Heart right ventricle (tissue), 16 donors: Measurements from ENCODE around the gene UCKL1. TPM values are rescaled to one million over a fixed set of nuclear protein-coding genes. Genes with fewer than 3 reads are reported as not detected.

ENCODE experiments used
- ATAC-seq, 8 donors: fragments of 200-7000 bp; cut with Tn5 transposase; one replicate each; pipeline ENCODE4 v1.9.1; 2020; ENCODE audit warnings: mild to moderate bottlenecking in 8 of 8, moderate library complexity in 8 of 8, moderate number of reproducible peaks in 1 of 8
- DNase-seq, 2 donors: peaks; one replicate each; pipeline ENCODE4 v3.0.0-alpha.2; 2020
- H3K27ac ChIP-seq, 10 donors: fragments of 200-600 bp; sonication (generic) in 2 of 10; one replicate each; pipeline versions ENCODE4 v1.5.0 to v1.8.0; 2020 to 2022; ENCODE audit warnings: mild to moderate bottlenecking in 3 of 10
- H3K27me3 ChIP-seq, 7 donors: fragments of 200-600 bp; one replicate each; pipeline ENCODE4 v1.8.0; 2021 to 2022; ENCODE audit warnings: mild to moderate bottlenecking in 2 of 7
- H3K36me3 ChIP-seq, 9 donors: fragments of 200-600 bp; sonication (generic) in 1 of 9; one replicate each; pipeline versions ENCODE4 v1.5.0 to v1.8.0; 2020 to 2022; ENCODE audit warnings: mild to moderate bottlenecking in 2 of 9
- H3K4me1 ChIP-seq, 9 donors: fragments of 200-600 bp; sonication (generic) in 1 of 9; one replicate each; pipeline versions ENCODE4 v1.5.0 to v1.8.0; 2020 to 2022; ENCODE audit warnings: mild to moderate bottlenecking in 4 of 9
- H3K4me3 ChIP-seq, 10 donors: fragments of 200-600 bp; sonication (generic) in 2 of 10; one replicate each; pipeline versions ENCODE4 v1.5.0 to v1.8.0; 2020 to 2022; ENCODE audit warnings: mild to moderate bottlenecking in 7 of 10, moderate library complexity in 2 of 10
- H3K9me3 ChIP-seq, 11 donors: fragments of 200-600 bp in 10 of 11; sonication (generic) in 2 of 11; one replicate each; pipeline versions ENCODE4 v1.5.0 to v1.8.0; 2013 to 2022; ENCODE audit warnings: mild to moderate bottlenecking in 2 of 11, control low read depth in 1 of 11, moderate library complexity in 1 of 11
- CTCF ChIP-seq, 9 donors: fragments of 200-600 bp; sonication (generic) in 2 of 9; IDR thresholded peaks; one replicate each; pipeline versions ENCODE4 v1.5.0 to v1.8.0; 2021 to 2022; ENCODE audit warnings: antibody characterized with exemption in 9 of 9, mild to moderate bottlenecking in 5 of 9, moderate library complexity in 1 of 9
- WGBS, 2 donors: extraction: QIAGEN DNeasy Blood & Tissue Kit; methylation state at CpG; one replicate each; pipeline ENCODE4 v1.1.7; 2013; ENCODE audit warnings: inconsistent platforms in 1 of 2; 5-methylcytosine and 5-hydroxymethylcytosine counted together
- intact Hi-C, 10 donors: fragments of 100-400 bp; cut with DNase I; formaldehyde crosslinking; loops; one replicate each; pipeline versions ENCODE4 v1.11.1 to v1.14.2; 2022
- polyA plus RNA-seq, 2 donors: library from polyadenylated mRNA; stranded (reverse); fragments of 200-250 nt; gene quantifications; one replicate each; pipeline ENCODE4 v1.2.3, GENCODE V29; 2013
- total RNA-seq, 10 donors: library from RNA; stranded (reverse); fragmentation: NEBNext Ultra II Directional in 3 of 10; extraction: Animal tissue kit (Norgen Biotek cat#: 25700) in 3 of 10; gene quantifications; one replicate each; pipeline versions ENCODE4 v1.2.1 to v1.2.4, GENCODE V29; 2021 to 2023
- donor health status: Arrhythmogenic right ventricular cardiomyopathy.
- donor health status: ischemic (EF 13 %, LVEDD 7.1; RV severe dilation, severe dysfunction).
- donor health status: healthy with polysubstance abuse.
- donor health status: DM: no; HTN: yes; CAD: no.
- donor health status: DM: no; HTN: no; CAD: no.
- donor health status: ischemic (EF 25% LVEDD 6.9; RV normal size, moderate dysfunction).
- donor health status: ischemic (EF 25% LVEDD 5.7; RV mildly dilated, moderate dysfunction).
- donor health status: healthy.
- donor health status: DM: yes; HTN: yes; CAD: no.
- donor health status: Ischemic cardiomyopathy.
- donor health status: ischemic (EF 35%, LVEDD 5.7; RV mildly dilated, moderate dysfunction).
- donor health status: nonischemic (EF 11% LVEDD 7.7; RV severe dilation, severe dysfunction).
- donor health status: DM: yes; HTN: yes; CAD: no.
- donor health status: PGD.
- donor health status: ischemic (EF 29% LVEDD 5.4; RV normal size, mild dysfunction).
- donor health status: nonischemic (EF 23%, LVEDD 6.1; RV moderate dilation, normal function).

Gene UCKL1
- total and polyA plus RNA-seq, 12 donors = 27.3 to 130 (median 40.3) TPM

DNA sequence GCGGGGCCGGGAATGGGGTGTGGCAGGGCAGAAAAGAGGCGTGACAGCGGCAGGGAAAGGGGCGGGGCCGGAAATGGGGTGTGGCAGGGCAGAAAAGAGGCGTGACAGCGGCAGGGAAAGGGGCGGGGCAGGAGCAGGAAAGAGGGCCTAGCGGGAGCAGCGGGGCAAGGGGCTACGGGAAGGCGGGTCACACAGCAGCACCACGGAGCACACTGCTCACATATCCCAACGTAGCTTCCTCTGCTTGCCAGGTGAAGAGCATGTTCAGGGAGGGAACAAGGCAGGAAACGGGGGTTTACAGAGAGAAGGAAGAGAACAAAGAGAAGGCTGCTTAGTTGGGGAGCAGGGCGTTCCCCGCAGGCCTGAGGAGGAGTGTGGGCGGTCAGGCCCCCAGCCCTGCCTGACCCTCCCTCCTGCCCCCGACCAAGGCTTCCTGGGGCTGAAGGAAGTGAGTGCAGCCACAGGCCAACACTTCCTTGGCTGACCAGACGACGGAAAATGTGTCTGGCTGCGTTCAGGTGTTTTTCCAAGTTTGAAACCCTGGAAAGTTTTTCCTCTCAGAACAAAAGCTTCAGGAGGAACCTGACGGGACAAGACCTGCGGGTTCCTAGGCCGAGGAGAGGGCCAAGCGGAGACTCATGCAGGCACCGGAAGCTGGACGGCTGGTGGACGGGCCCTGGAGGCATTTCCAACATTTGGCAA is 13.8 kb downstream of the UCKL1 start:
- Histone ChIP-seq H3K4me1 (peaks cover 16 to 51% (median 39%) of the 10 kb centered on the region in 9 donors), H3K27me3 (no peaks in the 10 kb centered on the region), H3K27ac (peak overlapping the region; percentile 27 to 84 (median 70)), H3K9me3 (no peaks in the 10 kb centered on the region), H3K36me3 (peaks cover 0 to 85% (median 54%) of the 10 kb centered on the region in 9 donors), H3K4me3 (no peak overlapping the region)
- WGBS, 2 donors = 50 to 51% methylated on average over 30 of the region's 30 CpGs
- peak in 1 of 2 donors; percentile 35 for DNase-seq
- ATAC-seq = peak in 5 of 8 donors; percentile 18 to 55 (median 41)
- TF ChIP-seq CTCF (IDR thresholded peaks at IDR 0.05) = no peak
- intact Hi-C loops = no loop called here

GRCh38 chr20:63941282-63942081 is 14.7 kb downstream of the UCKL1 start:
- ATAC-seq (peak in 5 of 8 donors; percentile 2 to 23 (median 18)), DNase-seq (peak; percentile 50 to 58)
- Histone ChIP-seq H3K4me1 (peaks cover 11 to 41% (median 32%) of the 10 kb centered on the region in 9 donors), H3K27me3 (no peaks in the 10 kb centered on the region), H3K27ac (peak overlapping the region in 9 of 10 donors; percentile 1 to 79 (median 50)), H3K36me3 (peaks cover 0 to 86% (median 54%) of the 10 kb centered on the region in 9 donors), H3K9me3 (no peaks in the 10 kb centered on the region), H3K4me3 (no peak overlapping the region)
- intact Hi-C loops = no loop called here
- WGBS, 2 donors = 73 to 76% methylated on average over 33 to 35 of the region's 39 CpGs
- no peak for TF ChIP-seq CTCF (IDR thresholded peaks at IDR 0.05)

GRCh38 chr20:63940472-63941266 is 15.5 kb downstream of the UCKL1 start:
- 88 to 93% methylated on average over 58 of the region's 58 CpGs for WGBS, 2 donors
- peaks cover 11 to 33% (median 26%) of the 10 kb centered on the region in 9 donors for H3K4me1 ChIP-seq
- ATAC-seq (peak in 1 of 8 donors; percentile 25), DNase-seq (no peak)
- no peaks in the 10 kb centered on the region for H3K27me3 ChIP-seq
- no peak overlapping the region for H3K4me3 ChIP-seq
- peaks cover 0 to 86% (median 57%) of the 10 kb centered on the region in 9 donors for H3K36me3 ChIP-seq
- H3K27ac ChIP-seq = peak overlapping the region in 4 of 10 donors; percentile 58 to 79 (median 66)
- no peak for TF ChIP-seq CTCF (IDR thresholded peaks at IDR 0.05)
- no peaks in the 10 kb centered on the region for H3K9me3 ChIP-seq
- intact Hi-C loops = no loop called here

DNA sequence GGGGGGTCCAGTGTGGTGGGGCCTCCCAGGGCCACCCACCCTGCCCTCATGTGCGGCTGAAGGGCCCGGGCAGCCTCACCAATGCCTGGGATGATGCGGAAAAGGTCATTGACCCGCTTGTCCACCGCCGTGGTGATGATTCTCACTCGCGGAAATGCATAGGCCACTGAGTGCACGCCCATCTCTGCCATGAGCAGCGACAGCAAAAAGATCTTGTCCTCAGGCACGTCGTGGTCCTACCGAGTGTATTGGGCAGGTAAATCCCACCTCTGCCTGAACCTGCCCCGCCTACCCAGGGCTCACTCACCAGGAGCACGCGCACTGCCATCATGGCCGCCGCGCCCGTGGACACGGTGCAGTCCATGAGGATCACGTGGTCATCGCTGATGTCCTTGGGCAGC is 16.1 kb downstream of the UCKL1 start:
- intact Hi-C loops = no loop called here
- DNase-seq (peak in 1 of 2 donors; percentile 8), ATAC-seq (no peak)
- peaks cover 11 to 29% (median 21%) of the 10 kb centered on the region in 9 donors for H3K4me1 ChIP-seq
- H3K27ac ChIP-seq = no peak overlapping the region
- 83 to 93% methylated on average over 23 of the region's 23 CpGs for WGBS, 2 donors
- peaks cover 0 to 86% (median 57%) of the 10 kb centered on the region in 9 donors for H3K36me3 ChIP-seq
- H3K9me3 ChIP-seq = no peaks in the 10 kb centered on the region
- no peak for TF ChIP-seq CTCF (IDR thresholded peaks at IDR 0.05)
- no peak overlapping the region for H3K4me3 ChIP-seq
- H3K27me3 ChIP-seq = no peaks in the 10 kb centered on the region
